ENCODE measurements around the gene NCOA3.
A peak's percentile ranks its signal among the peaks of the same experiment; 100 is the strongest.

NCOA3 gene

DNA sequence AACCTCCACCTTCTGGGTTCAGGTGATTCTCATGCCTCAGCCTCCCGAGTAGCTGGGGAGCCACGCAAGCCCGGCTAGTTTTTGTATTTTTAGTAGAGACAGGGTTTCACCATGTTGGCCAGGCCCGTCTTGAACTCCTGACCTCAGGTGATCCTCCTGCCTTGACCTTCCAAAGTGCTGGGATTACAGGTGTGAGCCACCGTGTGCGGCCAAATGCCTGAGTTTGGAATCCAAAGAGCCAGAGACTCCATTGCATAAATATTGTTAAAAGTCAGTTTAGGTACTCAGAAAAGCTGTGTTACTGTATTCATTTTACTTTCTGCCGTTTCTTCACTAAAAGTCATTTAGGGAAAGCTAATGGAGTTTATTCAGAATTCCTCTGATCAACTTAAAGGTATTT lies 146.3 kb downstream of the NCOA3 start:
- H3K9me3 Mint-ChIP-seq, result no peaks in the 10 kb centered on the region
- H3K4me3 Mint-ChIP-seq, result no peak overlapping the region
- no peak for TF ChIP-seq CTCF (IDR thresholded peaks at IDR 0.05)
- H3K27ac Mint-ChIP-seq, result no peak overlapping the region
- peaks cover 60% of the 10 kb centered on the region for H3K36me3 Mint-ChIP-seq (ENCODE audit: low read depth)
- peaks cover 29% of the 10 kb centered on the region for H3K4me1 Mint-ChIP-seq
- DNase-seq, result no peak
- no peaks in the 10 kb centered on the region for H3K27me3 Mint-ChIP-seq (ENCODE audit: low read depth, poor library complexity)

DNA sequence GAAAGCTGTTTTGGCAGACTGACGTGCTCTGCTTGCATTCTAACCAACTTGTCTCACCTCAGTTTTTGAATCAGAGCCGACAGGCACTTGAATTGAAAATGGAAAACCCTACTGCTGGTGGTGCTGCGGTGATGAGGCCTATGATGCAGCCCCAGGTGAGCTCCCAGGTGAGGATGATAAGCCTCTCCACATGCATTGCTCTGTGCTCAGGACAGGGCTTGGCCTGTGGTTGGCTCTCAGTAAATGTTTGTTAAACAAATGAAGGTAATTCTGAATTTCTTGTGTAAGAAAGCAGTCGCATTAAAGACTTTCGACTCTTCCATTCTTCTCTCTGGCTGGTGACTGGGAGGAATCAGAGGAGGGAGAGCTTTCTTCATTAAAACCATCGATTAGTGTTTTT lies 147.3 kb downstream of the NCOA3 start:
- H3K36me3 Mint-ChIP-seq (ENCODE audit: low read depth), result peaks cover 56% of the 10 kb centered on the region
- no peak overlapping the region for H3K4me3 Mint-ChIP-seq
- H3K9me3 Mint-ChIP-seq, result no peaks in the 10 kb centered on the region
- no peaks in the 10 kb centered on the region for H3K27me3 Mint-ChIP-seq (ENCODE audit: low read depth, poor library complexity)
- H3K4me1 Mint-ChIP-seq, result peaks cover 24% of the 10 kb centered on the region
- TF ChIP-seq CTCF (IDR thresholded peaks at IDR 0.05), result no peak
- DNase-seq, result no peak
- H3K27ac Mint-ChIP-seq, result peak overlapping the region; percentile 54

DNA sequence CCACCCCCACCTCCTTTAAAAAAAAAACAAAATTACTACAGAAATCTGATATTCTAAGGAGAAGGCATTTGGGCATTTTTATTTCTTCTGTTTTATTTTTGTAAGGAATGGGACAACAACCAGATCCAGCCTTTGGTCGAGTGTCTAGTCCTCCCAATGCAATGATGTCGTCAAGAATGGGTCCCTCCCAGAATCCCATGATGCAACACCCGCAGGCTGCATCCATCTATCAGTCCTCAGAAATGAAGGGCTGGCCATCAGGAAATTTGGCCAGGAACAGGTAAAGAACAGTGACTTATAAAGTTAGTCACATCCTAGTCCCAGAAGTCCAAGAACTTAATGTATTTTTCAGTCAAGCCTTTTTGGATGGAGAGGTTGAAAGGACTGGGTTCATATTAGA lies 150.6 kb downstream of the NCOA3 start:
- no peak for DNase-seq
- Mint-ChIP-seq H3K27me3 (ENCODE audit: low read depth, poor library complexity) (no peaks in the 10 kb centered on the region), H3K36me3 (ENCODE audit: low read depth) (peaks cover 50% of the 10 kb centered on the region), H3K27ac (peak overlapping the region; percentile 52), H3K9me3 (no peaks in the 10 kb centered on the region), H3K4me1 (peaks cover 16% of the 10 kb centered on the region), H3K4me3 (no peak overlapping the region)
- no peak for TF ChIP-seq CTCF (IDR thresholded peaks at IDR 0.05)

DNA sequence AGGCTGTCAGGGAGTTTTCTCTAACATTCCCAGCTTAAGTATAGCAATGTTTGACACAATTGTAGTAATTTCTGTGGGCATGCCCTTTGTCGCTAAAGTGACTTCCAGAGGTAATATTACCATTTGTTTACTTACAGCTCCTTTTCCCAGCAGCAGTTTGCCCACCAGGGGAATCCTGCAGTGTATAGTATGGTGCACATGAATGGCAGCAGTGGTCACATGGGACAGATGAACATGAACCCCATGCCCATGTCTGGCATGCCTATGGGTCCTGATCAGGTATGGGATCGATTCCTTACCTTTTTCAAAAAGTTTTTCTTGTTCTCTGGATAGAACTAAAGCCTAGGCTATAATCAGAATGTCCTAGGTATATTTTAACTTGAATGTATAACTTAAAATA lies 151.1 kb downstream of the NCOA3 start:
- no peak overlapping the region for H3K4me3 Mint-ChIP-seq
- H3K27ac Mint-ChIP-seq, result no peak overlapping the region
- no peak for TF ChIP-seq CTCF (IDR thresholded peaks at IDR 0.05)
- H3K27me3 Mint-ChIP-seq (ENCODE audit: low read depth, poor library complexity), result no peaks in the 10 kb centered on the region
- peaks cover 16% of the 10 kb centered on the region for H3K4me1 Mint-ChIP-seq
- peaks cover 47% of the 10 kb centered on the region for H3K36me3 Mint-ChIP-seq (ENCODE audit: low read depth)
- no peak for DNase-seq
- H3K9me3 Mint-ChIP-seq, result no peaks in the 10 kb centered on the region

DNA sequence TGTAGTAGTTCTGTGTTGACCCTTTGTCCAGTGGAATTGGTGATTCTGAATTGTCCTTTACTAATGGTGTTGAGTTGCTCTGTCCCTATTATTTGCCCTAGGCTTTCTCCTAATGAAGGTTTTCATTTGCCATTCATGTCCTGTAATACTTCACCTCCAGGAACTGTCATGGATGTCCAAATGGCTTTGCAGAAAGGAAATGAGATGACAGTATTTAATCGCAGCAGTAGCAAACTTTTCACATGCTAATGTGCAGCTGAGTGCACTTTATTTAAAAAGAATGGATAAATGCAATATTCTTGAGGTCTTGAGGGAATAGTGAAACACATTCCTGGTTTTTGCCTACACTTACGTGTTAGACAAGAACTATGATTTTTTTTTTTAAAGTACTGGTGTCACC lies 152.2 kb downstream of the NCOA3 start:
- Mint-ChIP-seq H3K4me3 (no peak overlapping the region), H3K27me3 (ENCODE audit: low read depth, poor library complexity) (no peaks in the 10 kb centered on the region), H3K9me3 (no peaks in the 10 kb centered on the region), H3K36me3 (ENCODE audit: low read depth) (peaks cover 51% of the 10 kb centered on the region), H3K4me1 (peaks cover 16% of the 10 kb centered on the region), H3K27ac (no peak overlapping the region)
- DNase-seq, result no peak
- no peak for TF ChIP-seq CTCF (IDR thresholded peaks at IDR 0.05)

DNA sequence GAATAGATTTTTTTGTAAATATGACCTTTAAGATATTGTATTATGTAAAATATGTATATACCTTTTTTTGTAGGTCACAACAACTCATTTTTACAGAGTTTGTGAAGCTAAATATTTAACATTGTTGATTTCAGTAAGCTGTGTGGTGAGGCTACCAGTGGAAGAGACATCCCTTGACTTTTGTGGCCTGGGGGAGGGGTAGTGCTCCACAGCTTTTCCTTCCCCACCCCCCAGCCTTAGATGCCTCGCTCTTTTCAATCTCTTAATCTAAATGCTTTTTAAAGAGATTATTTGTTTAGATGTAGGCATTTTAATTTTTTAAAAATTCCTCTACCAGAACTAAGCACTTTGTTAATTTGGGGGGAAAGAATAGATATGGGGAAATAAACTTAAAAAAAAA lies 152.7 kb downstream of the NCOA3 start:
- no peak overlapping the region for H3K27ac Mint-ChIP-seq
- TF ChIP-seq CTCF (IDR thresholded peaks at IDR 0.05), result no peak
- peaks cover 55% of the 10 kb centered on the region for H3K36me3 Mint-ChIP-seq (ENCODE audit: low read depth)
- no peaks in the 10 kb centered on the region for H3K27me3 Mint-ChIP-seq (ENCODE audit: low read depth, poor library complexity)
- no peak for DNase-seq
- H3K9me3 Mint-ChIP-seq, result no peaks in the 10 kb centered on the region
- H3K4me1 Mint-ChIP-seq, result peaks cover 16% of the 10 kb centered on the region
- H3K4me3 Mint-ChIP-seq, result no peak overlapping the region

Data from nephron progenitor cell (in vitro differentiated cells).